CD4-positive, alpha-beta T cell treated with Interleukin-2 at 100 ng/mL for 4 hours (primary cell): Measurements from ENCODE around the gene ANAPC15.
A peak's percentile ranks its signal among the peaks of the same experiment; 100 is the strongest.

Experiments used
- DNase-seq: peaks from one replicate; pipeline ENCODE4 v3.0.0-alpha.2; 2020; ENCODE audit warnings: low spot score

Gene ANAPC15

GRCh38 chr11:72125956-72126355, 13.5 kb upstream of the ANAPC15 start:
- no peak for DNase-seq

GRCh38 chr11:72124046-72124445, 11.6 kb upstream of the ANAPC15 start:
- no peak for DNase-seq

- no peak for DNase-seq
Observed at GRCh38 chr11:72123117-72123653, 10.7 kb upstream of the ANAPC15 start.

- no peak for DNase-seq
Observed at GRCh38 chr11:72122607-72123006, 10.1 kb upstream of the ANAPC15 start.

DNA sequence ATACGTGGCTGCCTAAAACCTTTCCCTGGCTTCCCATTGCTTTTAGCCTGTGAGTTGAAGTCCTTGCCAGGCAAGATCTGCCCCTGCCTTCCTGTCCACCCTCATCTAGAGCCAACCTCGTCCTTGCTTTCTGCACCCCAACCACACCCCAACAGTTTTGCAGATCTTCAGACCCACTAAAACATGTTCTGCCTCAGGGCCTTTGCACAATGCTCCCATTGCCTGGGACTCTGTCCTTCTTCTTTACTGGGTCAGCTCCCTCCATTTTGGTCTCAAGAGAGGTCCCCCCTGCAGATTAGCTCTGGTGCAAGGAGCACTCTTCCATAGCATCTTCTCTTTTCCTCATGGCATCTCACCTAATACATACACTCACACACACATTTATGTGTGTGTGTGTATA, 8.4 kb upstream of the ANAPC15 start:
- no peak for DNase-seq

GRCh38 chr11:72119198-72119597, 6.7 kb upstream of the ANAPC15 start:
- DNase-seq: no peak

GRCh38 chr11:72116019-72116755, 3.7 kb upstream of the ANAPC15 start:
- DNase-seq: no peak

GRCh38 chr11:72114570-72114969, 2.1 kb upstream of the ANAPC15 start:
- no peak for DNase-seq

GRCh38 chr11:72112978-72113808, 698 bp upstream of the ANAPC15 start:
- DNase-seq: no peak

GRCh38 chr11:72111300-72112142, 974 bp downstream of the ANAPC15 start:
- no peak for DNase-seq

DNA sequence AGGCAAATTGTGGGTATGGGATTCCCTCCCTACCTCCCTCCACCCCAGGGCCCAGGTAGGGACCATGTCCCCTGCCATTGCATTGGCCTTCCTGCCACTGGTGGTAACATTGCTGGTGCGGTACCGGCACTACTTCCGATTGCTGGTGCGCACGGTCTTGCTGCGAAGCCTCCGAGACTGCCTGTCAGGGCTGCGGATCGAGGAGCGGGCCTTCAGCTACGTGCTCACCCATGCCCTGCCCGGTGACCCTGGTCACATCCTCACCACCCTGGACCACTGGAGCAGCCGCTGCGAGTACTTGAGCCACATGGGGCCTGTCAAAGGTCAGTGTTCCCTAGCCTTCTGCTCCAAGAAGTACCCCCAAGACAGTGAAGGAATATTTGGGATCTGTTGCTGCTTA, 6.6 kb downstream of the ANAPC15 start, which contains the start of gene TOMT:
TSS of gene TOMT (plus strand) at position 37 of the 400 bp plus-strand sequence. CDS start at position 65, 28 bp downstream.
- no peak for DNase-seq

DNA sequence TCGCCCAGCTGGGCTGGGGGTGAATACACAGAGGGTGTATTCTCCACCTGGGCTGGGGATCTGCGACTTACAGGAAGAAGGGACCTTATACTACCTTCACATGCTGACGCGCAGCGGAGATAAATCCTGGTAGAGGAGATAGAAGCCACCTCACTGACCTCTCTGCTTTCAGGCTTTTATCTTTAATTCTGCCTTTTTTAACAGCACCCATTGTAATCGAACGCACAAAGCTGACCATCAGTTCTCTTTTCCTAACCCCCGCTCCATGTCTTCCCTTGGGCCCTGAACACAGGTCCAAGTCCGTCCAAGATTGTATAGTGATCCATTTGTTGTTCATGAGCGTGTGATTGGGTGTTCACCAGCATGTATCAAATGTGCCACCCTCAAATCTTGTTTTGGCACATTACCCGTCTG, 8.7 kb downstream of the ANAPC15 start:
- DNase-seq: no peak

DNA sequence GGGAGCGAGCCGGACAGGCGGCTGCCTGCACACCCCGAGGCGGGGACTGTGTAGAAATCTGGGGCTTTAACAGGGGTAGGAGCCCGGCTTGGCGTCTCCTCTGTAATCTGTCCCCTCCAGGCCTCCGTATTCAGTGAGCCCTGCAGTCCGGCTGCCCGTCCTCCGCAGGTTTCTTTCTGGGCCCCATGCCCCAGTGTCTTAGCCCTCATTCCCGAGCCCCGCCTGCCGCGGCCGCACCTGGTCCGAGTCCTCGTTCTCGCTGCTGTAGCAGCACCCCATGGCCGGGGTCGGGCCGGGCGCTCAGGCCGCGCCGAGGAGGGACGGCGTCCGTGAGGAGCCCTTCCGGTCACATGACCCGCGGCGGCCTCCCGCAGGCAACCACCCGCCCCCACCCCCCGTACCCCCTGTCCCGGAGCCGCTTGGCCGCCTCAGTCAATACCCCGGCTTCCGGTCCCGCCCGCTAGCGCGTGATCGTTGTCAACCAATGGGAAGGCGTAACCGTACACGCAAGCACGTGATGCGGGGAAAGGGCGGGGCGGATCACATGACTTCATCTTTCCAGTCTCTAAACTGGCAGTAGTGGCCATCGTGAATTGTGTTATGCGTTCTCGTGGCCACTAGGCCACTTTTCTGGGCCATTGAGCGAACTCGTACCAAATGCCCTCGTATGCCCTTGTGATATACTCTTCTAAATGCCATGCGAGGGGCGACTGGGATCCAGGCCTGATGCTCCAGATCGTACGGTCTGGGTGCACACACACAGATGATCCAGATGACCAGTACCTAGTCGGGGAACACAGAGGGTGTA, 9.3 kb downstream of the ANAPC15 start, which contains the start of gene LAMTOR1:
TSS of gene LAMTOR1 (minus strand) at position 352 of the 808 bp plus-strand sequence. CDS start at position 279, 73 bp downstream.
- peak; percentile 98 for DNase-seq

- DNase-seq: no peak
Observed at GRCh38 chr11:72102631-72102945, 9.9 kb downstream of the ANAPC15 start.

- DNase-seq: no peak
Observed at GRCh38 chr11:72102162-72102561, 10.3 kb downstream of the ANAPC15 start.

DNA sequence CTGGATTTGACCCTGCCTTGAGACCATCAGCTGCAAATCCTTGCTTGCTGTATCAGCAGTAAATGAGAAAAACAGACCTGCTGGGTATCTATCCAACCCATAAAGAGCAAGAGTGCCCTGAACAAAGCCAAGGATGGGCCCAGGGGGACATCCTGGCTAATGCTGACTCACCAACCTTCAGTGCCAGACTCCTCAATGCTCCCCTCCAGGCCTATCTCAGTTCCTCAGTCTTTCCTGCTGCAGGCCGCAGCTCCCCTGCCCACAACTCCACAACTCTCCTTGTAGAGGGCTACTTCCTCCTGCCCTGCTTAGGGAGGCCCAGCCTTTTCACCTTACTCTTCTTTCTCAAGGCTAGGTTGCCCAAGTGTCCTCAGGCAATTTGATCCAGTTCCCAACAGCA, 12.0 kb downstream of the ANAPC15 start:
- peak; percentile 3 for DNase-seq

- no peak for DNase-seq
Observed at GRCh38 chr11:72100009-72100408, 12.5 kb downstream of the ANAPC15 start.

DNA sequence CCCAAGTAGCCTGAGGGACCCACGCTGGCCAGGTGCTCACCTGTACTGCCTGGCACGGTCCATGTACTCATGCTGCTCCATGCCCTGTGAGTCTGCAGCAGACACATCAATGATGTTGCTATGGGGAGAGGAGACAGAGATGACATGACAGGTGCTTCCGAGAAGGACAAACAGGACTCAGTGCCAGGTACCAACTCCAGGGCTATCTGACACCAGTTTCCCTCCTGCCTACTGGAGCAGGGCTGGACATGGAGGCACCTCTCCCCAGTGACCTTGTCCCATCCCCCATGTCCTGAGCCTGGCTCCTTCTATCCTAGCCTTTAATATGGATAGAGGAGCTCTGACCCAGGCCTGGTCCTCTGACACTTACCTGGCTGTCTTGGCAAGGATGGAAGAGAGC, 13.8 kb downstream of the ANAPC15 start:
- no peak for DNase-seq

DNA sequence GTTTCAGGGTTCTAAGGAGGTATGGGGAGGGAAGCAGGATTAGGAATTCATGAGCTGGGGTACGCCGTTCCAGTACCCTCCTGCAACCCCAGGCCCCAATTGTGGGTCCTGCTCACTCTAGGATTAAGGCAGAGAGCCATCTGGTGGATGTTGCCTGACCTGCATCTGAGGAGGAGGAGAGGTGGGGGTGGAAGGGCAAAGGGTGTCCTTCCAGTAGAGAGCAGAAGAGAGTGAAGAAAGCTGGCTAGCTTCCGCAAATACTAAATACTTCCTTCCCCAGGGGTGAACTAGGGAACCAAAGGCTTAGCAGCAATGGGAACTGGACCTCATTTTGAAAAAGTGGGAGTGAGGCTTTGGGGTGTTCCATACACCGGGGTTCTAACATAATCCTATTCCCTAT, 21.2 kb downstream of the ANAPC15 start:
- DNase-seq: peak; percentile 70

GRCh38 chr11:72088076-72088808, 24.3 kb downstream of the ANAPC15 start:
- no peak for DNase-seq
